B cell (primary cell): ENCODE measurements around the gene FOXP4.

Source experiments
- CTCF ChIP-seq: fragments of 200-600 bp; IDR thresholded peaks from one replicate; pipeline ENCODE4 v1.8.0; 2022; ENCODE audit warnings: antibody characterized with exemption, mild to moderate bottlenecking
- EZH2 ChIP-seq: IDR thresholded peaks from 2 replicates; pipeline ENCODE4 v1.6.1; 2012; ENCODE audit warnings: borderline replicate concordance, low read depth, mild to moderate bottlenecking, moderate library complexity, low read length; ENCODE audit not compliant: insufficient read depth, poor library complexity, severe bottlenecking

- TF ChIP-seq CTCF (no peak), EZH2 (no peak)
These were observed 11.2 kb downstream of the FOXP4 start for GRCh38 chr6:41557335-41557734.
